NCI-H2227 treated with DMSO at 0.1 percent for 48 hours (cell line): ENCODE data around the gene OR52K2.
"Not testable (repeated sequence)": the region's sequence is repeated elsewhere in the genome, so short reads cannot be mapped to it uniquely, and the experiment has no call there.

Experiments used
- DNase-seq: peaks from one replicate; lab custom pipeline; 2025; lab: John Stamatoyannopoulos, UW

OR52K2 gene

GRCh38 chr11:4480577-4481239, 31.6 kb downstream of the OR52K2 start:
- no peak for DNase-seq

- DNase-seq, result no peak
These were observed 32.1 kb downstream of the OR52K2 start for GRCh38 chr11:4481240-4481582.

GRCh38 chr11:4482445-4482844, 33.4 kb downstream of the OR52K2 start, which contains the start of gene OR52K1:
Gene OR52K1 (plus strand): TSS chr11:4482646. CDS start chr11:4488901, 6,255 bp downstream.
- no peak for DNase-seq

GRCh38 chr11:4484310-4484709, 35.2 kb downstream of the OR52K2 start:
- DNase-seq, result no peak

- DNase-seq, result not testable (repeated sequence)
These were observed 42.3 kb downstream of the OR52K2 start for GRCh38 chr11:4491405-4491804.

- DNase-seq, result no peak
These were observed 42.9 kb downstream of the OR52K2 start for GRCh38 chr11:4491878-4492606.

- DNase-seq, result no peak
These were observed 44.4 kb downstream of the OR52K2 start for GRCh38 chr11:4493480-4493818.

- DNase-seq, result no peak
These were observed 46.4 kb downstream of the OR52K2 start for GRCh38 chr11:4495487-4495886.

GRCh38 chr11:4495986-4496385, 46.9 kb downstream of the OR52K2 start:
- DNase-seq, result no peak

- no peak for DNase-seq
These were observed 47.6 kb downstream of the OR52K2 start for GRCh38 chr11:4496557-4497248.
